K562 (cell line): Measurements from ENCODE around the gene MUSK.

Source experiments
- ARNT ChIP-seq, 2 experiments: fragments of 450-650 bp; IDR thresholded peaks; 2 replicates each; pipeline ENCODE4 v1.6.1; 2016; ENCODE audit warnings: mild to moderate bottlenecking in 1 of 2
- E2F3 ChIP-seq: fragments of 250-450 bp; sonication (Bioruptor Pico); IDR thresholded peaks from 2 replicates; pipeline ENCODE4 v1.4.0; 2020; ENCODE audit warnings: mild to moderate bottlenecking
- EGR1 ChIP-seq: fragments of 450-650 bp; conservative IDR thresholded peaks from 2 replicates; pipeline ENCODE4 v1.6.1; 2017; ENCODE audit warnings: mild to moderate bottlenecking
- IFI16 ChIP-seq: fragments of 250-450 bp; sonication (Bioruptor Pico); IDR thresholded peaks from 2 replicates; pipeline ENCODE4 v2.1.2; 2022; ENCODE audit warnings: mild to moderate bottlenecking, inconsistent platforms
- RAD21 ChIP-seq, 2 experiments: fragments of 250-450 bp in 1 of 2; fragments of 450-650 bp in 1 of 2; sonication (Bioruptor Pico) in 1 of 2; formaldehyde crosslinking in 1 of 2; IDR thresholded peaks in 1 of 2; conservative IDR thresholded peaks in 1 of 2; 2 replicates each; pipeline versions ENCODE4 v1.4.0 to v1.8.0; 2020 to 2022; ENCODE audit warnings: mild to moderate bottlenecking in 2 of 2, moderate library complexity in 1 of 2
- ZBTB7A ChIP-seq: IDR thresholded peaks from 2 replicates; pipeline ENCODE4 v1.6.1; 2011; ENCODE audit warnings: low read depth, mild to moderate bottlenecking, low read length, moderate library complexity, borderline replicate concordance; ENCODE audit not compliant: control insufficient read depth
- ZFP36 ChIP-seq: fragments of 150-350 bp; IDR thresholded peaks from 2 replicates; pipeline ENCODE4 v1.6.1; 2018; ENCODE audit warnings: low read length, low read depth; ENCODE audit not compliant: partially characterized antibody
- ZSCAN32 ChIP-seq: fragments of 450-650 bp; formaldehyde crosslinking; IDR thresholded peaks from 2 replicates; pipeline ENCODE4 v1.4.0; 2020; ENCODE audit warnings: mild to moderate bottlenecking, moderate library complexity
- TF ChIP-seq, protein P1 (sequence below): sonication (generic); formaldehyde crosslinking; IDR thresholded peaks from 2 replicates; pipeline ENCODE4 v1.8.1; 2022; ENCODE audit warnings: missing genetic modification reagents
- TF ChIP-seq, protein P2 (sequence below): fragments of 250-450 bp; sonication (Bioruptor Pico); IDR thresholded peaks from 2 replicates; pipeline ENCODE4 v1.5.0; 2022; ENCODE audit warnings: mild to moderate bottlenecking
- TF ChIP-seq, protein P3 (sequence below): sonication (generic); formaldehyde crosslinking; IDR thresholded peaks from 2 replicates; pipeline ENCODE4 v1.9.0; 2022; ENCODE audit warnings: mild to moderate bottlenecking, missing genetic modification reagents
- TF ChIP-seq, protein P4 (sequence below), 3 experiments: IDR thresholded peaks in 2 of 3; conservative IDR thresholded peaks in 1 of 3; 2 replicates each; pipeline ENCODE4 v1.5.1; 2011 to 2012; ENCODE audit warnings: low read length in 3 of 3, mild to moderate bottlenecking in 3 of 3, control low read depth in 2 of 3, improper control_type of control experiment in 1 of 3, inconsistent platforms in 1 of 3, low read depth in 1 of 3, mixed read lengths in 1 of 3, moderate library complexity in 1 of 3; ENCODE audit not compliant: insufficient read depth in 2 of 3
- TF ChIP-seq, protein P5 (sequence below): sonication (generic); formaldehyde crosslinking; IDR thresholded peaks from 2 replicates; pipeline ENCODE4 v1.8.0; 2022; ENCODE audit warnings: mild to moderate bottlenecking, missing genetic modification reagents

DNA sequence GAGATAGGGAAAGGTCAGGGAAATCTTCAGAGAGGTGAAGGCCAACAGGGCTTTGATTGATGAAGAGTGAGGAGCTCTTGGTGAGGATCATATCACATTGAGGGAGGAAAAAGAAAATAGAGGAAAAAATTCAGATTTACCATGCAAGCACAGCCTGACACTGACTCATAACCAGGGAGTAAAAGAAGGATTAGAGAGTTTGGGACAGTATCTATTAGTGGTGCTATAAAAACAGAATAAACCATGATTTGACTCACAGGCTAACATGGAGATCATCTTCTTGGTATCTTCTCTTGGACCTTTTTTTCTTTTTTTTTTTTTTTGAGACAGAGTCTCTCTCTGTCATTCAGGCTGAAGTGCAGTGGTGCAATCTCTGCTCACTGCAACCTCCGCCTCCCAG, 44.4 kb downstream of the MUSK start:
- TF ChIP-seq ZSCAN32 (CRISPR knock-in tag), result no peak
- TF ChIP-seq, protein P1, sequence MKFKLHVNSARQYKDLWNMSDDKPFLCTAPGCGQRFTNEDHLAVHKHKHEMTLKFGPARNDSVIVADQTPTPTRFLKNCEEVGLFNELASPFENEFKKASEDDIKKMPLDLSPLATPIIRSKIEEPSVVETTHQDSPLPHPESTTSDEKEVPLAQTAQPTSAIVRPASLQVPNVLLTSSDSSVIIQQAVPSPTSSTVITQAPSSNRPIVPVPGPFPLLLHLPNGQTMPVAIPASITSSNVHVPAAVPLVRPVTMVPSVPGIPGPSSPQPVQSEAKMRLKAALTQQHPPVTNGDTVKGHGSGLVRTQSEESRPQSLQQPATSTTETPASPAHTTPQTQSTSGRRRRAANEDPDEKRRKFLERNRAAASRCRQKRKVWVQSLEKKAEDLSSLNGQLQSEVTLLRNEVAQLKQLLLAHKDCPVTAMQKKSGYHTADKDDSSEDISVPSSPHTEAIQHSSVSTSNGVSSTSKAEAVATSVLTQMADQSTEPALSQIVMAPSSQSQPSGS, result no peak
- TF ChIP-seq RAD21 (CRISPR knock-in tag; conservative IDR thresholded peaks at IDR 0.05 in 1 of 2, IDR thresholded peaks at IDR 0.05 in 1 of 2), result no peak
- TF ChIP-seq, protein P2, sequence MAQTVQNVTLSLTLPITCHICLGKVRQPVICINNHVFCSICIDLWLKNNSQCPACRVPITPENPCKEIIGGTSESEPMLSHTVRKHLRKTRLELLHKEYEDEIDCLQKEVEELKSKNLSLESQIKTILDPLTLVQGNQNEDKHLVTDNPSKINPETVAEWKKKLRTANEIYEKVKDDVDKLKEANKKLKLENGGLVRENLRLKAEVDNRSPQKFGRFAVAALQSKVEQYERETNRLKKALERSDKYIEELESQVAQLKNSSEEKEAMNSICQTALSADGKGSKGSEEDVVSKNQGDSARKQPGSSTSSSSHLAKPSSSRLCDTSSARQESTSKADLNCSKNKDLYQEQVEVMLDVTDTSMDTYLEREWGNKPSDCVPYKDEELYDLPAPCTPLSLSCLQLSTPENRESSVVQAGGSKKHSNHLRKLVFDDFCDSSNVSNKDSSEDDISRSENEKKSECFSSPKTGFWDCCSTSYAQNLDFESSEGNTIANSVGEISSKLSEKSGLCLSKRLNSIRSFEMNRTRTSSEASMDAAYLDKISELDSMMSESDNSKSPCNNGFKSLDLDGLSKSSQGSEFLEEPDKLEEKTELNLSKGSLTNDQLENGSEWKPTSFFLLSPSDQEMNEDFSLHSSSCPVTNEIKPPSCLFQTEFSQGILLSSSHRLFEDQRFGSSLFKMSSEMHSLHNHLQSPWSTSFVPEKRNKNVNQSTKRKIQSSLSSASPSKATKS (CRISPR knock-in tag), result no peak
- TF ChIP-seq IFI16, result no peak
- TF ChIP-seq, protein P3, sequence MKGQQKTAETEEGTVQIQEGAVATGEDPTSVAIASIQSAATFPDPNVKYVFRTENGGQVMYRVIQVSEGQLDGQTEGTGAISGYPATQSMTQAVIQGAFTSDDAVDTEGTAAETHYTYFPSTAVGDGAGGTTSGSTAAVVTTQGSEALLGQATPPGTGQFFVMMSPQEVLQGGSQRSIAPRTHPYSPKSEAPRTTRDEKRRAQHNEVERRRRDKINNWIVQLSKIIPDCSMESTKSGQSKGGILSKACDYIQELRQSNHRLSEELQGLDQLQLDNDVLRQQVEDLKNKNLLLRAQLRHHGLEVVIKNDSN, result no peak
- TF ChIP-seq ARNT (IDR thresholded peaks at IDR 0.05), result no peak
- TF ChIP-seq ZFP36, result no peak
- TF ChIP-seq, protein P4, sequence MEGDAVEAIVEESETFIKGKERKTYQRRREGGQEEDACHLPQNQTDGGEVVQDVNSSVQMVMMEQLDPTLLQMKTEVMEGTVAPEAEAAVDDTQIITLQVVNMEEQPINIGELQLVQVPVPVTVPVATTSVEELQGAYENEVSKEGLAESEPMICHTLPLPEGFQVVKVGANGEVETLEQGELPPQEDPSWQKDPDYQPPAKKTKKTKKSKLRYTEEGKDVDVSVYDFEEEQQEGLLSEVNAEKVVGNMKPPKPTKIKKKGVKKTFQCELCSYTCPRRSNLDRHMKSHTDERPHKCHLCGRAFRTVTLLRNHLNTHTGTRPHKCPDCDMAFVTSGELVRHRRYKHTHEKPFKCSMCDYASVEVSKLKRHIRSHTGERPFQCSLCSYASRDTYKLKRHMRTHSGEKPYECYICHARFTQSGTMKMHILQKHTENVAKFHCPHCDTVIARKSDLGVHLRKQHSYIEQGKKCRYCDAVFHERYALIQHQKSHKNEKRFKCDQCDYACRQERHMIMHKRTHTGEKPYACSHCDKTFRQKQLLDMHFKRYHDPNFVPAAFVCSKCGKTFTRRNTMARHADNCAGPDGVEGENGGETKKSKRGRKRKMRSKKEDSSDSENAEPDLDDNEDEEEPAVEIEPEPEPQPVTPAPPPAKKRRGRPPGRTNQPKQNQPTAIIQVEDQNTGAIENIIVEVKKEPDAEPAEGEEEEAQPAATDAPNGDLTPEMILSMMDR (IDR thresholded peaks at IDR 0.05 in 2 of 3, conservative IDR thresholded peaks at IDR 0.05 in 1 of 3; ENCODE audit: insufficient read depth in 2 of 3, low read depth in 1 of 3, low read length in 3 of 3), result no peak
- TF ChIP-seq ZBTB7A, result no peak
- no peak for TF ChIP-seq EGR1
- TF ChIP-seq, protein P5, sequence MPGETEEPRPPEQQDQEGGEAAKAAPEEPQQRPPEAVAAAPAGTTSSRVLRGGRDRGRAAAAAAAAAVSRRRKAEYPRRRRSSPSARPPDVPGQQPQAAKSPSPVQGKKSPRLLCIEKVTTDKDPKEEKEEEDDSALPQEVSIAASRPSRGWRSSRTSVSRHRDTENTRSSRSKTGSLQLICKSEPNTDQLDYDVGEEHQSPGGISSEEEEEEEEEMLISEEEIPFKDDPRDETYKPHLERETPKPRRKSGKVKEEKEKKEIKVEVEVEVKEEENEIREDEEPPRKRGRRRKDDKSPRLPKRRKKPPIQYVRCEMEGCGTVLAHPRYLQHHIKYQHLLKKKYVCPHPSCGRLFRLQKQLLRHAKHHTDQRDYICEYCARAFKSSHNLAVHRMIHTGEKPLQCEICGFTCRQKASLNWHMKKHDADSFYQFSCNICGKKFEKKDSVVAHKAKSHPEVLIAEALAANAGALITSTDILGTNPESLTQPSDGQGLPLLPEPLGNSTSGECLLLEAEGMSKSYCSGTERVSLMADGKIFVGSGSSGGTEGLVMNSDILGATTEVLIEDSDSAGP (CRISPR knock-in tag), result no peak
- TF ChIP-seq E2F3 (CRISPR knock-in tag), result no peak
